SH-SY5Y (cell line): ENCODE measurements around the gene IFIT1.

Experiments used
- GATA2 ChIP-seq: IDR thresholded peaks from 2 replicates; pipeline ENCODE4 v1.6.1; 2011; ENCODE audit warnings: mild to moderate bottlenecking, low read depth, low read length
- GATA3 ChIP-seq: IDR thresholded peaks from 2 replicates; pipeline ENCODE4 v1.6.1; 2011; ENCODE audit warnings: low read depth, mild to moderate bottlenecking, low read length, moderate library complexity

DNA sequence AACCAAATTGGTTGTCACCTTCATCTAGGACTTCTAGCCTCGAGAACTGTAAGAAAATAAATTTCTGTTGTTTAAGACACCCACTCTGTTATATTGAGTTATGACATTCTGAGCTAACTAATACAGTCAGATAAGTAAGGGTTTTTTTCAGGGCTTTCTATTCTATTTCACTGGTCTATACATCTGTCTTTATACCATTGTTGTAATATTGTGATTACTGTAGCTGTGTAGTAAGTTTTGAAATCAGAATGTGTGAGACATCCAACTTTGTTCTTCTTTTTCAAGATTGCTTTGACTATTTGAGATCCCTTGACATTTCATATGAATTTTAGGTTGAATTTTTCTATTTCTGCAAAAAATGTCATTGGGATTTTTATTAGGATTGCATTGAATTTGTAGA, 7.5 kb downstream of the IFIT1 start:
- TF ChIP-seq GATA3: no peak
- TF ChIP-seq GATA2: no peak
